ENCODE measurements around the gene GINS3.

GINS3 gene

GRCh38 chr16:58371841-58372240 lies 20.4 kb upstream of the GINS3 start:
- no peak for TF ChIP-seq CTCF (IDR thresholded peaks at IDR 0.05; ENCODE audit: extremely low read depth, insufficient read depth, missing control alignments)
- no peak for DNase-seq (ENCODE audit: low spot score)
- in situ Hi-C loops (cut with MboI; ENCODE audit: low pct_unique_long_range_greater_than_20kb, low sequenced_read_pairs, unreplicated experiment) = no loop called here

- no peak for TF ChIP-seq CTCF (IDR thresholded peaks at IDR 0.05; ENCODE audit: extremely low read depth, insufficient read depth, missing control alignments)
- in situ Hi-C loops (cut with MboI; ENCODE audit: low pct_unique_long_range_greater_than_20kb, low sequenced_read_pairs, unreplicated experiment) = no loop called here
- no peak for DNase-seq (ENCODE audit: low spot score)
Measured at GRCh38 chr16:58375386-58375785, 16.9 kb upstream of the GINS3 start.

DNA sequence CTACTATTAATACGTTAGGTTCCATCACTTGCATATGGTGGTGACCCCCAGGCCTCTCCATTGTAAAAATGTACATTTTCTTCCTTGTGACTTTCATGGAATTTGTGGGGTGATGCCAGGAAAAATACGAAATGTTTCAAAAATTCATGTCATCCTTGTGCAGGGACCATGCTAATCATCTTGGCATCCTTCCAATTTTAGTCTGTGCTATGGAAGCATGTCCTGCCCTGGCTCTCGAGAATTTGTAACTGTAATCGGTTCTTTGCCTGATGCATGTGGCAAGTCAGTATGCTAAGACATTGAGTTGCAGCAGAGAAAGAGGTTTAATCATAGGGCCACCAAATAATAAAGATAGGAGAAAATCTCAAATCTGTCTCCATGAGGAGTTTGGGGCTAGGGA lies 14.3 kb upstream of the GINS3 start:
- in situ Hi-C loops (cut with MboI; ENCODE audit: low pct_unique_long_range_greater_than_20kb, low sequenced_read_pairs, unreplicated experiment) = no loop called here
- TF ChIP-seq CTCF (IDR thresholded peaks at IDR 0.05; ENCODE audit: extremely low read depth, insufficient read depth, missing control alignments) = no peak
- no peak for DNase-seq (ENCODE audit: low spot score)

- DNase-seq (ENCODE audit: low spot score) = no peak
- TF ChIP-seq CTCF (IDR thresholded peaks at IDR 0.05; ENCODE audit: extremely low read depth, insufficient read depth, missing control alignments) = no peak
- in situ Hi-C loops (cut with MboI; ENCODE audit: low pct_unique_long_range_greater_than_20kb, low sequenced_read_pairs, unreplicated experiment) = no loop called here
Measured at GRCh38 chr16:58378401-58378800, 13.9 kb upstream of the GINS3 start.

- TF ChIP-seq CTCF (IDR thresholded peaks at IDR 0.05; ENCODE audit: extremely low read depth, insufficient read depth, missing control alignments) = no peak
- in situ Hi-C loops (cut with MboI; ENCODE audit: low pct_unique_long_range_greater_than_20kb, low sequenced_read_pairs, unreplicated experiment) = no loop called here
Measured at GRCh38 chr16:58379736-58380135, 12.5 kb upstream of the GINS3 start.

GRCh38 chr16:58381661-58382060 lies 10.6 kb upstream of the GINS3 start:
- TF ChIP-seq CTCF (IDR thresholded peaks at IDR 0.05; ENCODE audit: extremely low read depth, insufficient read depth, missing control alignments) = no peak
- in situ Hi-C loops (cut with MboI; ENCODE audit: low pct_unique_long_range_greater_than_20kb, low sequenced_read_pairs, unreplicated experiment) = no loop called here
- no peak for DNase-seq (ENCODE audit: low spot score)

More at GRCh38 chr16:58379736-58380135, 12.5 kb upstream of the GINS3 start:
- DNase-seq (ENCODE audit: low spot score) = no peak

Measured in GM13977 (cell line).